DOHH2 (cell line): ENCODE measurements around the gene DMXL1.

Experiments
- H3F3A ChIP-seq: fragments of 200-600 bp; sonication (generic), shearing (Covaris generic); 2 replicates; pipeline ENCODE4 v1.6.0; 2016; ENCODE audit warnings: antibody characterized with exemption, mild to moderate bottlenecking; ENCODE audit not compliant: control insufficient read depth, insufficient read depth
- H3K27ac ChIP-seq: fragments of 200-600 bp; sonication (generic); 2 replicates; pipeline ENCODE4 v1.5.1; 2014; ENCODE audit warnings: low read depth, mild to moderate bottlenecking, low read length, moderate library complexity
- H3K27me3 ChIP-seq: fragments of 200-600 bp; sonication (generic); 2 replicates; pipeline ENCODE4 v1.6.1; 2014; ENCODE audit warnings: mild to moderate bottlenecking, low read length, mixed read lengths; ENCODE audit not compliant: control insufficient read depth
- H3K36me3 ChIP-seq: fragments of 200-600 bp; sonication (generic); 2 replicates; pipeline ENCODE4 v1.6.1; 2014; ENCODE audit warnings: mild to moderate bottlenecking, low read length, moderate library complexity, mixed read lengths; ENCODE audit not compliant: control insufficient read depth
- H3K4me1 ChIP-seq: fragments of 200-600 bp; sonication (generic); 2 replicates; pipeline ENCODE4 v1.6.1; 2014; ENCODE audit warnings: mild to moderate bottlenecking, low read length, mixed read lengths; ENCODE audit not compliant: control insufficient read depth
- H3K4me2 ChIP-seq: fragments of 200-600 bp; sonication (generic); 2 replicates; pipeline ENCODE4 v1.6.0; 2014; ENCODE audit warnings: mild to moderate bottlenecking, low read length, moderate library complexity
- H3K4me3 ChIP-seq: fragments of 200-600 bp; sonication (generic); 2 replicates; pipeline ENCODE4 v1.5.1; 2014; ENCODE audit warnings: mild to moderate bottlenecking, low read length, mixed read lengths
- H3K79me2 ChIP-seq: fragments of 200-600 bp; sonication (generic); 2 replicates; pipeline ENCODE4 v1.6.1; 2014; ENCODE audit warnings: mild to moderate bottlenecking, low read length, mixed read lengths; ENCODE audit not compliant: control insufficient read depth
- H3K9me2 ChIP-seq: fragments of 200-600 bp; sonication (generic); replicated peaks from 2 replicates; pipeline ENCODE4 v1.6.1; 2014; ENCODE audit warnings: mild to moderate bottlenecking, low read length, mixed read lengths; ENCODE audit not compliant: control insufficient read depth
- H3K9me3 ChIP-seq: fragments of 200-600 bp; sonication (generic); 2 replicates; pipeline ENCODE4 v1.6.1; 2014; ENCODE audit warnings: antibody characterized with exemption, low read length, mixed read lengths; ENCODE audit not compliant: control insufficient read depth, insufficient read depth
- H4K20me1 ChIP-seq: fragments of 200-600 bp; sonication (generic); 2 replicates; pipeline ENCODE4 v1.6.0; 2014; ENCODE audit warnings: low read depth, mild to moderate bottlenecking, antibody characterized with exemption, low read length, moderate library complexity; ENCODE audit not compliant: control insufficient read depth, insufficient read depth
- EZH2phosphoT487 ChIP-seq: fragments of 200-600 bp; sonication (generic); IDR thresholded peaks from 2 replicates; pipeline ENCODE4 v1.6.1; 2017; ENCODE audit warnings: borderline replicate concordance, mild to moderate bottlenecking, antibody characterized with exemption, low read length, moderate library complexity, mixed read lengths
- TF ChIP-seq, protein P1 (sequence below): fragments of 200-600 bp; sonication (generic); IDR thresholded peaks from one replicate; pipeline ENCODE4 v1.5.1; 2014; ENCODE audit warnings: antibody characterized with exemption, mild to moderate bottlenecking, low read depth, low read length; ENCODE audit not compliant: poor library complexity, severe bottlenecking

DMXL1 gene

DNA sequence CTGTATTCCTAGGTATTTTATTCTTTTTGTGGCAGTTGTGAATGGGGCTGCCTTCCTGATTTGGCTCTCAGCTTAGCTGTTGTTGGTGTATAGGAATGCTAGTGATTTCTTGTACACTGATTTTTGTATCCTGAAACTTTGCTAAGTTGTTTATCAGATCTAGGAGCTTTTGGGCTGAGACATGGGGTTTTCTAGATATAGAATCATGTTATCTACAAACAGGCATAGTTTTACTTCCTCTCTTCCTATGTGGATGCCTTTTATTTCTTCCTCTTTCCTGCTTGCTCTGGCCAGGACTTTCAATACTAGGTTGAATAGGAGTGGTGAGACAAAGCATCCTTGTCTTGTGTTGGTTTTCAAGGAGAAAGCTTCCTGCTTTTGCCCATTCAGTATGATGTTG lies 129.9 kb downstream of the DMXL1 start:
- Histone ChIP-seq H3K4me2 (no peak overlapping the region), H3F3A (no peaks in the 10 kb centered on the region), H3K4me3 (no peak overlapping the region), H3K9me2 (no peaks in the 10 kb centered on the region), H3K79me2 (no peaks in the 10 kb centered on the region), H3K36me3 (peaks cover 43% of the 10 kb centered on the region), H3K27ac (no peak overlapping the region), H4K20me1 (no peaks in the 10 kb centered on the region), H3K9me3 (no peaks in the 10 kb centered on the region), H3K4me1 (peaks cover 6% of the 10 kb centered on the region; the same call in 1 of the 2 replicates), H3K27me3 (no peaks in the 10 kb centered on the region)
- TF ChIP-seq, protein P1, sequence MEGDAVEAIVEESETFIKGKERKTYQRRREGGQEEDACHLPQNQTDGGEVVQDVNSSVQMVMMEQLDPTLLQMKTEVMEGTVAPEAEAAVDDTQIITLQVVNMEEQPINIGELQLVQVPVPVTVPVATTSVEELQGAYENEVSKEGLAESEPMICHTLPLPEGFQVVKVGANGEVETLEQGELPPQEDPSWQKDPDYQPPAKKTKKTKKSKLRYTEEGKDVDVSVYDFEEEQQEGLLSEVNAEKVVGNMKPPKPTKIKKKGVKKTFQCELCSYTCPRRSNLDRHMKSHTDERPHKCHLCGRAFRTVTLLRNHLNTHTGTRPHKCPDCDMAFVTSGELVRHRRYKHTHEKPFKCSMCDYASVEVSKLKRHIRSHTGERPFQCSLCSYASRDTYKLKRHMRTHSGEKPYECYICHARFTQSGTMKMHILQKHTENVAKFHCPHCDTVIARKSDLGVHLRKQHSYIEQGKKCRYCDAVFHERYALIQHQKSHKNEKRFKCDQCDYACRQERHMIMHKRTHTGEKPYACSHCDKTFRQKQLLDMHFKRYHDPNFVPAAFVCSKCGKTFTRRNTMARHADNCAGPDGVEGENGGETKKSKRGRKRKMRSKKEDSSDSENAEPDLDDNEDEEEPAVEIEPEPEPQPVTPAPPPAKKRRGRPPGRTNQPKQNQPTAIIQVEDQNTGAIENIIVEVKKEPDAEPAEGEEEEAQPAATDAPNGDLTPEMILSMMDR: no peak
- TF ChIP-seq EZH2phosphoT487: no peak

DNA sequence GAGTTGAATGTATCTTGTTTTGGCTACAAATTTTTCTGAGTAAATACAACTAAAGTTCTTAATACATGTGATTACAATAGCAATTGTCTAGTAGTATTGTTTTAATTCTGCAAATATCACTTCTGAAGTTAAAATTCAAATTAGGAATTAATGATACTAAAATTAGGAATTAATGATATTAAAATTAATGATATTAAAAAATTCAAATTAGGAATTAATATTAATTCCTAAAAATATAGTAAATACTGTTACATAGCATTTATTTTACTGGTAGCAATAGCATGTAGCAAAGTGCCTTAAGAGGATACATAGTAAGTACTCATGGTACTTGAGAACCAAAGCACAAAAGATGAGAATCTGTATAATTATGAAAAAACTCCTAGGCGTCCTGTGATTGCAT lies 136.2 kb downstream of the DMXL1 start:
- Histone ChIP-seq H3K27me3 (no peaks in the 10 kb centered on the region), H3K4me1 (no peaks in the 10 kb centered on the region), H3K4me3 (no peak overlapping the region)

DNA sequence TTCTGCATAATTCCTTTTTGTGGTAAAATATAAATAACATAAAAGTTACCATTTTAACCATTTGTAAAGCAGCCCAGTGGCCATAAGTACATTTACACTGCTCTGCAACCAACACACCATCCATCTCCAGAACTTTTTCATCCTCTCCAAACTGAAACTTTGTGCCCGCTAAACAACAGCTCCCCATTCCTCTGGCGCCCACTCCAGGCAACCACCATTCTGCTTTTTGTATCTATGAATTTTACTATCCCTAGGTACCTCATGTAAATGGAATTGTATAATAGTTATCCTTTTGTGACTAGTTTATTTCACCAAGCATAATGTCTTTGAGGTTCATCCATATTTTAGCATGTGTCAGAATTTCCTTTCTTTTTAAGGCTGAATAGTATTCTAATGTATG lies 141.1 kb downstream of the DMXL1 start:
- Histone ChIP-seq H3K4me1 (no peaks in the 10 kb centered on the region), H3K4me2 (no peak overlapping the region), H3K79me2 (no peaks in the 10 kb centered on the region), H3K27ac (no peak overlapping the region), H3K9me2 (no peaks in the 10 kb centered on the region), H4K20me1 (no peaks in the 10 kb centered on the region), H3K9me3 (no peaks in the 10 kb centered on the region), H3K4me3 (no peak overlapping the region), H3K36me3 (no peaks in the 10 kb centered on the region), H3F3A (no peaks in the 10 kb centered on the region), H3K27me3 (no peaks in the 10 kb centered on the region)
- TF ChIP-seq, protein P1: no peak
- TF ChIP-seq EZH2phosphoT487: no peak

More for the DNA sequence above, 136.2 kb downstream of the DMXL1 start:
- Histone ChIP-seq H3K36me3 (peaks cover 12% of the 10 kb centered on the region; the same call in 1 of the 2 replicates), H3K79me2 (no peaks in the 10 kb centered on the region), H3K27ac (no peak overlapping the region), H3K9me2 (no peaks in the 10 kb centered on the region), H3F3A (no peaks in the 10 kb centered on the region), H3K9me3 (no peaks in the 10 kb centered on the region), H4K20me1 (no peaks in the 10 kb centered on the region), H3K4me2 (no peak overlapping the region)
- no peak for TF ChIP-seq EZH2phosphoT487
- TF ChIP-seq, protein P1: no peak
